BJ (cell line): Measurements from ENCODE around the gene TRMT2A. TPM values are rescaled to one million over a fixed set of nuclear protein-coding genes. Genes with fewer than 3 reads are reported as not detected.

ENCODE experiments used
- CTCF ChIA-PET: fragments of 350-600 bp; formaldehyde crosslinking; extraction: SDS; loops from one replicate; lab custom pipeline; 2021; ENCODE audit warnings: antibody characterized with exemption, inconsistent platforms; lab: Yijun Ruan, JAX
- POLR2A ChIA-PET: fragments of 300-600 bp; sonication (Branson Sonifier 250); formaldehyde crosslinking; extraction: SDS; loops from one replicate; lab custom pipeline; 2021; ENCODE audit warnings: antibody characterized with exemption; lab: Charles Lee
- DNase-seq: peaks from one replicate; pipeline ENCODE4 v3.0.0-alpha.2; 2011; ENCODE audit warnings: low read depth
- H3K27me3 ChIP-seq: 2 replicates; pipeline ENCODE4 v1.6.0; 2011; ENCODE audit warnings: low read length; ENCODE audit not compliant: control insufficient read depth, insufficient read depth
- H3K36me3 ChIP-seq: 2 replicates; pipeline ENCODE4 v1.5.1; 2011; ENCODE audit warnings: low read length; ENCODE audit not compliant: control insufficient read depth, insufficient read depth
- H3K4me3 ChIP-seq: 2 replicates; pipeline ENCODE4 v1.5.1; 2011; ENCODE audit warnings: low read depth, mild to moderate bottlenecking, control low read depth, low read length
- polyA plus RNA-seq: library from polyadenylated mRNA; depleted of rRNA; stranded (reverse); fragments of >200 nt; gene quantifications from 2 replicates; pipeline ENCODE4 v1.2.3, GENCODE V29; 2011
- TF ChIP-seq, protein P1 (sequence below): IDR thresholded peaks from 2 replicates; pipeline ENCODE4 v1.5.1; 2011; ENCODE audit warnings: low read depth, mild to moderate bottlenecking, control low read depth, inconsistent platforms, low read length, moderate library complexity; ENCODE audit not compliant: insufficient read depth

Gene TRMT2A
- polyA plus RNA-seq, 1 experiment, result 34.2 TPM

- CTCF ChIA-PET, result interaction anchor here (1.0 kb wide), 1 partner anchor 9 kb away, joined by 3 read pairs; no protein-coding TSS in a partner anchor
- no peak for DNase-seq
- POLR2A ChIA-PET, result no interaction called here
- no peak overlapping the region for H3K4me3 ChIP-seq
- H3K36me3 ChIP-seq, result peaks cover 36% of the 10 kb centered on the region
- H3K27me3 ChIP-seq, result no peaks in the 10 kb centered on the region
- TF ChIP-seq, protein P1, sequence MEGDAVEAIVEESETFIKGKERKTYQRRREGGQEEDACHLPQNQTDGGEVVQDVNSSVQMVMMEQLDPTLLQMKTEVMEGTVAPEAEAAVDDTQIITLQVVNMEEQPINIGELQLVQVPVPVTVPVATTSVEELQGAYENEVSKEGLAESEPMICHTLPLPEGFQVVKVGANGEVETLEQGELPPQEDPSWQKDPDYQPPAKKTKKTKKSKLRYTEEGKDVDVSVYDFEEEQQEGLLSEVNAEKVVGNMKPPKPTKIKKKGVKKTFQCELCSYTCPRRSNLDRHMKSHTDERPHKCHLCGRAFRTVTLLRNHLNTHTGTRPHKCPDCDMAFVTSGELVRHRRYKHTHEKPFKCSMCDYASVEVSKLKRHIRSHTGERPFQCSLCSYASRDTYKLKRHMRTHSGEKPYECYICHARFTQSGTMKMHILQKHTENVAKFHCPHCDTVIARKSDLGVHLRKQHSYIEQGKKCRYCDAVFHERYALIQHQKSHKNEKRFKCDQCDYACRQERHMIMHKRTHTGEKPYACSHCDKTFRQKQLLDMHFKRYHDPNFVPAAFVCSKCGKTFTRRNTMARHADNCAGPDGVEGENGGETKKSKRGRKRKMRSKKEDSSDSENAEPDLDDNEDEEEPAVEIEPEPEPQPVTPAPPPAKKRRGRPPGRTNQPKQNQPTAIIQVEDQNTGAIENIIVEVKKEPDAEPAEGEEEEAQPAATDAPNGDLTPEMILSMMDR, result no peak
These were observed 15.4 kb downstream of the TRMT2A start for GRCh38 chr22:20101638-20102037.

DNA sequence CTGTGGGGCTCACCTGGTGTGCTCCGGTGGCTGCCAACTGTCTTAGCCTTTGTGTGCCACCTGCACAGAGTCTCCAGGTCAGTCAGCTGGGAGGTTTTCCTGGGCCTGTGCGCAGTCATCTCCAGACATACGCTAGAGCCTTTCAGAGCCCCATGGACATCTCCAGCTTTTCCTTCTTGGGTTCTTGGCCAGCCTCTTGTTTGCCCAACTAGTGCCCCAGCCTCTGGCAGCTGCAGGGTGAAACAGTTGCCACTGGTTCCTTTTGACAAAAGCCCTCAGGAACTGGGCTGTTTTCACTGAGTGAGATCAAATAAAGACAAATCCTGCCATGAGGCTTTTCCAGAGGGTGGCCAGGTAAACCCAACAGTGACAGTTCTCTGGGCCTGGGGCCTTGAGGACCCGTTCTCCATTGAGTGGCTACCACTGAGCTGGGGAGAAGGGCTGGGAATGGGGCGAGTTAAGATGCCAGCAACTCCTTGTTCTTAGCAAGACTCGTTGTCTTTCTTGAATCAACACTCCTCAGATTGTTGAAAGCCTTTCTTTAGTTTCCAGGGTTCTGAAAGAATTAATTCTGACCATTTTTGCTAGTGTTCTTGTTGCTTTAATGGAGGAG is 17.8 kb downstream of the TRMT2A start:
- no peak overlapping the region for H3K4me3 ChIP-seq
- H3K36me3 ChIP-seq, result peaks cover 28% of the 10 kb centered on the region
- no peak for DNase-seq
- CTCF ChIA-PET, result no interaction called here
- no peaks in the 10 kb centered on the region for H3K27me3 ChIP-seq
- POLR2A ChIA-PET, result no interaction called here
- TF ChIP-seq, protein P1, result no peak

DNA sequence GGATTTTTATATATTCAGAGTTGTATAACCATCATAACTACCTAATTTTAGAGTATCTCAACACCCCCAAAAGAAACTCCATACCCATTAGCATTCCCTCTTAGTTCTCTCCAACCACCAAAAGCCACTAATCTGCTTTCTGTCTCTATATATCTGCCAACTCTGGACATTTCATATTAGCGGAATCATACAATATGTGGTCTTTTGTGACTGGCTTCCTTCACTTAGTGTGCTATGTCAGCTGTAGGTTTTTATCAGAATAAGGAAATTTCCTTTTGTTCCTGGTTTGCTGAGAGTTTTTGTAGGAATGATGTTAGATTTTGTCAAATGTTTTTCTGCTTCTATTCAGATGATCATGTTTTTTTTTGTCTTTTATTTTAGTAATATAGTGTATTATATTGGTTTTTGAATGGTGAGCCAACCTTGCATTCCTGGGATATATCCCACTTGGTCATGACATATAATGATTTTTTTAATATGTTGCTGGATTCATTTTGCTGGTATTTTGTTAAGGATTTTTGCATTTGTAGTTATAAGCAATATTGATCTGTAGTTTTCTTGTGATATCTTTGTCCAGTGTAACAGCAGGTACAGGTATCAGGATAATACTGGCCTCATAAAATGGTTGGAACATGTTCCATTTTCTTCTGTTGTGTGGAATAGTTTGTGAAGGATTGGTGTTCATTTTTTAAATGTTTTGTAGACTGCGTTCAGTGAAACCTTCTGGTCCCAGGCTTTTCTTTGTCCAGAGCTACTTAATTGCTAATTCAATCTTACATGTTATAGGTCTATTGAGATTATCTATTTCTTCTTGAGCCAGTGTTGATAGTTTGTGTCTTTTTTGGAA is 20.2 kb downstream of the TRMT2A start:
- ChIA-PET POLR2A (no interaction called here), CTCF (interaction anchor here (1.1 to 1.4 kb wide), 2 partner anchors 11 kb away, joined by 4 to 5 read pairs; no protein-coding TSS in a partner anchor)
- Histone ChIP-seq H3K4me3 (no peak overlapping the region), H3K27me3 (no peaks in the 10 kb centered on the region), H3K36me3 (peaks cover 42% of the 10 kb centered on the region)
- no peak for DNase-seq
- TF ChIP-seq, protein P1, result no peak

- POLR2A ChIA-PET, result no interaction called here
- TF ChIP-seq, protein P1, result no peak
- CTCF ChIA-PET, result no interaction called here
- Histone ChIP-seq H3K4me3 (no peak overlapping the region), H3K36me3 (peaks cover 43% of the 10 kb centered on the region), H3K27me3 (no peaks in the 10 kb centered on the region)
- DNase-seq, result no peak
These were observed 21.5 kb downstream of the TRMT2A start for GRCh38 chr22:20095521-20095920.

DNA sequence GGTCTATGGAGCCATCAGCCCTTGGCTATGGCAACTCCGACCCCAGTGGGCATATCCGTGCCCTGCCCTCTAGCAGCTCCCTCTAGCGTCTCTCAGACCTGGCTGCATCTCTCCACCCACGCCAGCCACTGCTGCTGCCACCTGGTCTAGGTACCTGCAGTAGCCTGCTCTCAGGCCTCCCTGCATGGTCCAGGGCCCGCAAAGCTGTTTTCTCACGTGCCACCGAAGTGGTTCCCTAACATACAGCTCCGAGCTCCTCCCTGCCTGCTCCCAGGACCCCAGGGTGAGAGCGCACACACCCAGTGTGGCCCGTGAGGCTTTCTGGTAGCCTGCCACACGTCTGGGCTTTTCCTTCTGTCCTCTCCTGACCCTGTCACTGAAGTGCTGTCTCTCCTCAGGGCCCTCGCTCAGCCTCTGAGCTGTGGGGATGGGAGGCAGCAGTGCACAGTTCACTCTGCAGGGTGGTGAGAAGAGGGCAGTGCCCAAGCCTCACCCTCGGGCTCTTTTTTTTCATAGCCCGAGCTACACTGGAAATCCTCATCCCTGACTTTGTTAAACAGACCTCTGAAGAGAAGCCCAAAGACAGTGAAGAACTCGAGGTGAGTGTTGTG is 22.7 kb downstream of the TRMT2A start:
- no peaks in the 10 kb centered on the region for H3K27me3 ChIP-seq
- no peak overlapping the region for H3K4me3 ChIP-seq
- CTCF ChIA-PET, result no interaction called here
- DNase-seq, result no peak
- TF ChIP-seq, protein P1, result no peak
- POLR2A ChIA-PET, result no interaction called here
- peaks cover 50% of the 10 kb centered on the region for H3K36me3 ChIP-seq
